Measurements from ENCODE around the gene DOCK2.
"Not testable (repeated sequence)": the region's sequence is repeated elsewhere in the genome, so short reads cannot be mapped to it uniquely, and the experiment has no call there.

The DOCK2 gene

DNA sequence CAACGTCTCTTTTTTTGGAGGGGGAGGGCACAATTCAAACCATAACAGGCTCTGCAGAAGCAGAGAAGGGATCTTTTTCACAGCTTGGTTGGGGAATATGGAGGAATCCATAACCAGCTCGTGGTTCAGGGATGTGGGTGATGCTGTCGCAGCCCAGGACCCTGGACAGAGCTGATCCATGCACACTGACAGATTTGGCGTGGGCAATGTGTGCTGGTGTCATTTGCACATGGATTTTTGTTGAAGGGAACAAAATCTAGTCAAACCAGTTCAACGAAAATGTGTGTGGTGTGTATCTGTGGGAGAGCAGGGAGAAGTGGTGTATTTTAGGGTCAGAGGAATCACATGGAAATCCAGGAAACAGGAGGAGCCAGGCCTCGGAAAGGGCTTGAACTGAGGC is 4.2 kb downstream of the DOCK2 start:
- no peak for DNase-seq

DNA sequence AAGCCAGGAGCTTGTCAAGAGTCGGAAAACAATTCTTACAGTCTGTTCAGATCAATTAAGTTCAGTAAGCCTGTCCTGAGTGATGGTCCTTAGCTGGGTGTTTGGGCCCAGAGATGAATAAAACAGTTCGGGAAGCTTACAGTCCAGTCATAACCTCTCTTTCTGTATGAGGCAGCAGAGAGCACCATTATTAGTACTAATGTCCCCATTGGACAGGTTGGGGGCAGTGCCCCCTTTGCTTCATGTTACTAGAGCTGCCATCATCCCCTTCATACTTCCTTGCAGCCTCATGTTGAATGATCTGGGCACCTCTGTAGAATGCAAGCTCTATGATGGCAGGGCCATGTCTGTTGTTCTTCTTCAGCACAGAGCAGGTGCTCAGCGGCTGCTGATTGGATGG is 9.8 kb downstream of the DOCK2 start:
- no peak for DNase-seq

GRCh38 chr5:169647566-169647965 is 10.5 kb downstream of the DOCK2 start:
- no peak for DNase-seq

DNA sequence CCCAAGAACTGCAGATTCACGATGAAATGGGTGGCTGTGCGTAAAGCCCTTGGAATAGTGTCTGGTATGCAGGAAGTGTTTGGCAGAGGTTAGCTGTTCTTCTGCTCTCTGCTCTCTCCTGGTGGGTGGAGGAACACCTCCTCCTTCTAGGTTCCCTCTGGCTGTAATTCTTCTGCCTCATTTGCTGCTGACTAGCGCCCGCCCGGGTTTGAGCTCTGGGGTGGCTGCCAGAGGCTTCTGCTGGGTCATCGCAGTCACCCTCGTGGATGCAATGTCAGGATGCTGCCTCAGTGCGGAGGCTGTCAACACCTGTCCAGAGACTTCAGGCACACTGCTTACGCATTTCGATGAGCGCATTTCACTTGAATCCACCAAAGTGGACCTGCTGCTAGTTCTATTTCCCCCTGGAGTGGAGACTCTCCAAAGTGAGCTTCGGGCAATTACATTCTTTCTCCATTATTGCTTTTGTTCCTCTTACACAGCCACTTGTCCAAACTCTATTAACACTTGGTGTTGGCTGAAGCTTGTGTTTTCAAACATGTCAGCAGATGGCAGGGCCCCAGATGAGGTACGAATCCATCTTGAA is 11.7 kb downstream of the DOCK2 start:
- DNase-seq, result no peak

DNA sequence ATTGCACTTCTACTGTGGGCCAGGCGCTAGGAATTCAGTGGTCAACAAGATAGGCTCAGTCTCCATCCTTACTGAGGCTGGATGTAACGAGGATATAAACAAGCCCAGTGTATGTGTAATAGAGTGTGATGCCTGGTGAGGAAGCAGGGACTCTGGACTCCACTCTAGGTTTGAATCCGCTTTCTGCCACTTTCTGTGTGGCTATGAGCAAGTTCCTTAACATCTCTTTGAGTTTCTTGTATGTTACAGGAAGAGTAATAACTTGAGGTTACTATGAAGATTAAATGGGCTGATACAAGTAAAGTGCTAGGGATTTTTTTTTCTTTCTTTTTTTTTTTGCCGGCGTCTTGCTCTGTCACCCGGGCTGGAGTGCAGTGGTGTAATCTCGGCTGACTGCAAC is 12.4 kb downstream of the DOCK2 start:
- no peak for DNase-seq

DNA sequence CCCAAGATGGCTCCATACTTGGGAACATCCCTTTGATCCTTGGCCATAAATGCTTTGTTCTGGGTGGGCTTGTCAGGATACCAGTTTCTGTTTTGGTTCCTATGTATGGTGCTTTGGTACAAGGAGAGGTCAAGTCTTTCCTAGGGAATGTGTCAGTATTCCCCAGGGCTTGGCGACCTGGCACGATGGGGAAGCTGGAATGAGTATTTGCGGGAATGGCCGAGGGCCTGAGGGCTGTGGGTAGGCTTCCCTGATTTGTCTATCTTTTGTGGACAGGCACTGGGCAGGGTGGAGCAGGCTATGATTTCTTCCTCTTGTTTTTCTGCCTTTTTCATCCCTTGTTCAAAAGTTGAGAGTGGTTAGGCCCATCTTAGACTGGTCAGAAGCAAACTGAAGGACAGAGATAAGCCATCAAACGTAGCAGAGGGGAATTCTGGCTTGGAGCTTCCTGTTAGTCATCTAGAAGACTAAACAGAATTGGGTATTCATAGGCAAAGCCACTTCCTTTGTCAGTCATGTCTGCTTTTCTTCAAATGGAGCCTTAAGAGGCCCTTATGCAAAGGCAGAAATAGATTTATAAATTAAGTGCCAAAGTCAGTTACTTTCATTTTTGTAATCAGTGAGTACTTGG is 13.7 kb downstream of the DOCK2 start:
- no peak for DNase-seq

DNA sequence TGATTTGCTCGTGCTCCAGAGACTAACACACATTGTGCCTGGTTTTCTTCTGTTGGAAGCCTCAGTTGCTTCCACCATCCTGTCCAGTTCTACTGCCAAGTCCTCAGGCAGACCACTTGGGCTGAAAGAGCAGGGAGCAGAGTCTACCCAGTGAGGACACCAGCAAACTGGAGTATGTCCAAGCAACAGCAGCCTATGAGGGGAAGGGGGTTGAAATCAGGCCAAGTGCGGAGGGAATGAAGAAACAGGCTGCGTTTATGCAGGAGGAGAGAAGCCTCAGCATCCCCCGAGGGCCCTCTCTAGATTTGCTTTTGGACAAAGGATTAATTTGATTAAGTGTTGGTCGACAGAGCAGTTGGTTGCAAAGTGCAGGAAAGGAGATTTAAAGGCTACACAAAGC is 14.5 kb downstream of the DOCK2 start:
- no peak for DNase-seq

DNA sequence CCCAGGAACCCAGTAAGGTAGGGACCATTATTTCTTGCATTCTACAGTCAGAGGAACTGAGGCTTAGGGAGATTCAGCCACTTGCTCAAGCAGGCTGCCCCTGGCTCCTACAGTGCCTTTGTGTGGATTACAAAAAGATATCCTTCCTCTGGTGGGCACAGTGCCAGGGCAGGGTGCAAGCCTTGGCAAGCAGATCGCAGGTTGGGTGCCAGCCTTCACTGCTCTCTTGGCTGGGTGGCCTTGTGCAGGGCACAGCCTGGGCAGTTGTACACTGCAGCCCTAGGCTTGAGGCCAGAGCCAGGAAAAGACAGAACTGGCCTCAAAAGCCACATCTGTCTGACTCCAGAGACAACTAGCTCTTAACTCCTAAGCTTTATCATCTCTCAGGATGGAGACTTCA is 15.0 kb downstream of the DOCK2 start:
- no peak for DNase-seq

- DNase-seq, result no peak
These were observed 16.0 kb downstream of the DOCK2 start for GRCh38 chr5:169653091-169653490.

DNA sequence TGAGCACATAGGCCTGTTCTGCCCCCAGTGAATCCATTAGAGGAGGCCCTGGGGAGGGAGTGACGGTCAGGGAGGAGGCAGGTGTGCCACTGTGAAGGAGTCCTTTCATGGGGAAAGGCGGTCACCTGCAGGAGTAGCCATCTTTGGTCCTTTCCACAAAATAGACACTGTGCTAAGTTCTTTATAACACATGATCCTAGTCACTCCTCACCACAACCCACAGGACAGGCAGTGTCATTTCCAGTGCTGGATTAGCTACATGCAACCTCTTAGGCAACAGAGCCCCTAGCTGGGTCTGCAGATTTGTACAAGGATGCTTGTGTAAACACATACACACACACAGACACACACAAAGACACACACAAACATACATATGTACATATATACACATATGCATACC is 18.3 kb downstream of the DOCK2 start:
- no peak for DNase-seq

DNA sequence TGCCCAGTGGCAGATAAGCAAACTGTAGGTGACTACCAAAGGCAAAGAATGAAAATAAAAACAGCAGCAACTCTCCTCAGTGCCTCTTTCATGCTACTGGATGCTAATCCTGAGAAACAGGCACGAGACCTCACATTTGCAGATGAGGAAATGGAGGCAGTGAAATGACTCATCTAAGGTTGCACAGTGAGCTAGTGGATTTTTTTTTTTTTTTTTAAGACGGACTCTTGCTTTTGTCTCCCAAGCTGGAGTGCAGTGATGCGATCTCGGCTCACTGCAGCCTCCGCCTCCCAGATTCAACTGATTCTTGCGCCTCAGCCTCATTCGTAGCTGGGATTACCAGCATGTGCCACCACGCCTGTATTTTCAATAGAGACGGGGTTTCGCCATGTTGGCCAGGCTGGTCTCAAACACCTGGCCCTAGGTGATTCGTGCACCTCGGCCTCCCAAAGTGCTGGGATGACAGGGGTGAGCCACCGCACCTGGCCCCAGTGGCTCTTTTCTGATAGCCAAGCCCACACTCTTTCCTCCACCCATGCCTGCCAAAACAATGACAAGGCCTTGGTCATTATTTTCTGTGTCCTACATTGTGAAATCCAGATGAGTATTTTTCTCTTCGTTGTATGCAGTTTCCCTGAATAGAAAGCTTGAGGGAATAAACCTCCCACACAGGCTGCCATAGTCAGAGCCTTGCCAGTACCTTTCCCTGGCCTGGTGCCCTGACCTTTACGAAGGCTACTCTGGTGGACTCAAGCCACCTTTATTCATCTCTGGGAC is 19.2 kb downstream of the DOCK2 start:
- DNase-seq, result no peak

DNA sequence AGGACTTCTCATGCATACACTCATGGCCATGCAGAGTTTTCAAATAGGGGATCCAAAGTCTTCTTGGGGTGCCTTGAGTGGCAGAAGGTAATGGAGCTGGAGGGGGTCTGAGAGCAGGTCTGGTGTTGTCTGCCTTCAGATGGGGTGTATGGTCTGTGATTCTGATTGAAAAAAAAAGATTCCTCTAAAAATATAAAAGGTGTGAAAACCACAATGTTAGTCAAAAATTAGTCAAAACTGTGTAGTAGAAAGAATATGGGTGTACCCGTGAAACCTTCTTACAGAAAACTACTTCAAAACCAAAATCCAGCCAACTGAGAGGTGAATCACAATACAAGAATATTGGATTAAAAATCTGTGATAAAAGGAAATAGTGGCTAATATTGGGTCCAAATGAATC is 20.1 kb downstream of the DOCK2 start:
- no peak for DNase-seq

- not testable (repeated sequence) for DNase-seq
These were observed 25.4 kb downstream of the DOCK2 start for GRCh38 chr5:169662451-169662850.

DNA sequence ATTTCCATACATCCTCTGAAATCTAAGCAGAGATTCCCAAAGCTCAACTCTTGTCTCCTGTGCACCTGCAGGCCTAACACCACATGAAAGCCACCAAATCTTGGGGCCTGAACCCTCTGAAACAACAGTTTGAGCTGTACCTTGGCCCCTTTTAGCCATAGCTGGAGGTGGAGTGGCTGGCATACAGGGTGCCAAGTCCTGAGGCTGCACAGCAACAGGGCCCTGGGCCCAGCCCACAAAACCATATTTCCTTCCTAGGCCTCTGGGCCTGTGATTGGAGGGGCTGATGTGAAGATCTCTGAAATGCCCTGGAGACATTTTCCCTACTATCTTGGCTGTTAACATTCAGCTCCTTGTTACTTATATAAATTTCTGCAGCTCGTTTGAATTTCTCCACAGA is 26.5 kb downstream of the DOCK2 start:
- no peak for DNase-seq

DNA sequence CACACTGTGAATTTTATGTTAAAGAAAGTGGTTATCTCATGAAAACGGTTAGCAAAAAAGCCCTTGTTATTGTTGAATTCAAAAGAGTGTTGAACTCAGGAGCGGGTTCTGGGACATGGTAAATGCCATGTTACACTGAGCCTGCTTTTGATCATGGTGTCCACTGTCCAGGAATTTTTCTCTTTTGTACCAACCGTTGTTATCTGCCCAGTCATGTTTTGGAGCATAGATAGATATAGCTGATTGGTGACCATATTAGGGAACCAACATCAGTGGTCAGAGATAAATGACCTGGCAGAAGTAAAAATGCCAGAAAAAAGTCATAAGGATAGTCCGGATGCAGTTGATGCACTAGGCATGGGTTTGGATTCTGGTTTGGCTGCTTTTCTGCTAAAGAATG is 29.3 kb downstream of the DOCK2 start:
- DNase-seq, result no peak

GRCh38 chr5:169667896-169668674 is 31.0 kb downstream of the DOCK2 start:
- no peak for DNase-seq

DNA sequence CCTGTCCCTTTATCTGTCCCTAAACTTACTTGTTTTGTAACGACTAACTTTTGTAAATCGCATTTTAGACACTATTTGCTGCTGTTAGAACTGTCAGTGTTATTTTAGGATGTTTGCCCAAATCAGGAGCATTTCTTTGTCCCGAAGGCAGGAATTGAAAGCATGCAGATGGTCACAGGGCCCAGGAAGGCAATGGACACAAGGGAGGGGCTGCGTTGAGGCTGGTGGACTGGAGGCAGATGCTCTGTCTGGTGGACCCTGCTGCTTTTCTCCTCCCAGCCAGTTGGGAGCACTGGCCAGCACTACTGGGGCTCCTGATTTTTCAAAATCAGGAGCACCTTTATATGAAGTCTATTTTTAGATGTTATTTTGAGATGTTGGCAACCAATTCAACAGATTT is 31.7 kb downstream of the DOCK2 start:
- no peak for DNase-seq

- DNase-seq, result no peak
These were observed 33.9 kb downstream of the DOCK2 start for GRCh38 chr5:169670769-169671525.

GRCh38 chr5:169682026-169682425 is 45.0 kb downstream of the DOCK2 start:
- no peak for DNase-seq

DNA sequence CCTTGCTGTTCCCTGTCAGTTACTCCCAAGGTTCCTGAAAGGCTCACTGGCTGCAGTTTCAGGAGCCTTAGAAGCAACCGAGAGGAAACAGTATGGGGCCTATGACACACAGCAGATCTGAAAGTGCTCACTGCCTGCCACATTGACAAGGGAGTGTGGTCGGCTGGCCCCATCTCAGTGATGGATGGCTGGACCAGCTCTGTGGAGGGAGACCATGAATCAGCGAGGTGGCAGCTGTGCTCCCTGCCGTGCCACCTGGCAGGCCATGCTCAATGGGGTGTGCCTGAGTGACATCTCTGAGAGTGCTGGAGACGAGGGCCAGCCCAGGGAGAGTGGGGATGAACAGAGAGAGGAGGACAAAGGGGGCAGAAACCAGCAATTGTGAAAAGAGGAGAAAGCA is 49.1 kb downstream of the DOCK2 start:
- DNase-seq, result no peak

DNA sequence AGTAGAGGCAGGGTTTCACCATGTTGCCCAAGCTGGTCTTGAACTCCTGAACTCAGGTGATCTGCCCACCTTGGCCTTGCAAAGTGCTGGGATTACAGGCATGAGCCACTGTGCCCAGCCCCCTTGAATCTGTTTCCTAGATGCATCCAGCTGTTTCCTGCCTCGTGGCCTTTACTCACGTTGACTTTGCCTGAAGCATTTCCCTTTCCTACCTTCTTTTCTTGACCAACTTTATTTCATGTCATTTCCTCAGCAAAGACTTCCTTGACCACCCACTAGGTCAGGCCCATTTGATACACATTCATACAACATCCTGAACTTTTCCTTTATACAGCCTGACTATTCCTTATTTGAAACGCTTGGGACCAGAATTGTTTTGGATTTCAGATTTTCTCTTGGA is 51.0 kb downstream of the DOCK2 start:
- no peak for DNase-seq

- DNase-seq, result no peak
These were observed 54.4 kb downstream of the DOCK2 start for GRCh38 chr5:169691471-169691870.

DNA sequence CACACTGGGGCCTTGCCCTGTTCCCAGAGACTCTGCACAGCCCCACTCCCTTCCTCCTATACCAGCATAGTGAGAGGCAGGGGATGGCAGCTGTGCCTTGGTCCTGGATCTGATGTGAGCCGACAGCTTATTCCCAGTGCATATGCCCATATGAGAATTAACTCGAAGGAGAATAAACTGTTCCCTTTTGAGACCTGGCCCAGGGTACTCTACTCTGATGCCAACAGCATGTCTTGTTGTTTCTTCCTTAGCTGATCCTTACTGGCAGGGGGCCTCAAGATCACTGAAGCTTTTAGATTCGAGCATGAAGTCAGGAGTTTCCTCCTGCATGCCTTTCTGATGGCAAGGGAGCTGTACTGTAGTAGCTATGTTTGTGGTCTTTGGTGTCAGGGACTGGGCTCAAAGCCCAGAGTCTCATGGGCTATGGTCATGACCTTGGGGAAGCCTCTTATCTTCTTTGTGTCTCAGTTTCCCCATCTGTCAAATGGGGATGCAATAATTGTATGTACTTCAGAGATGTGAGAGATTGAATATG is 57.1 kb downstream of the DOCK2 start:
- no peak for DNase-seq

All from stimulated activated CD4-positive, alpha-beta T cell treated with anti-CD3 and anti-CD28 coated beads, Interleukin-12 subunit alpha, Interleukin-12 subunit beta, amount 100 ng/mL, for 4 hours (primary cell).